OCI-M2 (cell line): ENCODE measurements around the gene IFNA6.

Experiments
- DNase-seq: peaks from one replicate; lab custom pipeline; 2025; ENCODE audit not compliant: unreplicated experiment; lab: John Stamatoyannopoulos, UW

IFNA6 gene

GRCh38 chr9:21331676-21332402 lies 18.8 kb downstream of the IFNA6 start:
- no peak for DNase-seq

- DNase-seq, result peak; percentile 16
These were observed 24.1 kb downstream of the IFNA6 start for GRCh38 chr9:21326526-21327139.

DNA sequence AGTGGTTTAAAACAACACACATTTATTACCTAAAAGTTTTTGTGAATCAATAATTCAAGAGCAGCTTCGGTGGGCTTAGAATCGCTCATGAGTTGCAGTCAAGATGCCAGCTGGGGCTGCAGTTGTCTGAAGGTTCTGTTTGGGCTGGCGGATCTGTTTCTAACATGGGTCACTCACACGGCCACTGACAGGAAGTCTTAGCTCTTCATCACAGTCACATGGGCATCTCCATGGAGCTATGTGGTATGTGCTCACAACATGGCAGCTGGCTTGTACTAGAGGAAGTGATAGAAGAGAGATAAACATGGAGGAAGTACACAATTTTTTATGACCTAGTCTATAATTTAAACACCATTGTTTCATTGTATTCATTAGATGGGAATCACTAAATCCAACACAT lies 26.6 kb downstream of the IFNA6 start:
- no peak for DNase-seq

DNA sequence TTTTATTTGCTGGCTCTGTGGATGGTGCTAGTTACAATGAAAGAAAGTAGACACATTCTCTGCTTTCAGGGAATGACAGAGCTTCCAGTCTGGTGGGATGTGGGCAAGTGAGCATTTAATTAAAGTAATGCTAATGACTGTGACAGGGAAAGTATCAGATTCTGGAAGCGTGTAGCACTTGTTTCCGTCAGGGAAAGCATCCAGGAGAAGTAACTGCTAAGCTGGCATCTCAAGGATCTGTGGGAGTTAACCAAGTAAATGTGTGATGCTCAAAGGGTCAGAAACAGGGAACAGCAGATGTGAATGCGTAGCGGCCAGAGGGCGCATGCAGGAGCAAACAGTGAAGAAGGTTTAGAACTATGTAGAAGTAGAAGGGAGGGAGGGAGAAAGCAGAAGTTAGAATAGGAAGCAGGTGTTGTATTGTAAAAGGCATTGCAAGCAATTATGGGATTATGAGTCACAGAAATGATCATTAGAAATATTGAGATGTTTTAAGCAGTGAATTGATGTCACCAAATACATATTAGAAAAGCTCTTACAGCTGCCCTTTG lies 27.7 kb downstream of the IFNA6 start:
- DNase-seq, result no peak

DNA sequence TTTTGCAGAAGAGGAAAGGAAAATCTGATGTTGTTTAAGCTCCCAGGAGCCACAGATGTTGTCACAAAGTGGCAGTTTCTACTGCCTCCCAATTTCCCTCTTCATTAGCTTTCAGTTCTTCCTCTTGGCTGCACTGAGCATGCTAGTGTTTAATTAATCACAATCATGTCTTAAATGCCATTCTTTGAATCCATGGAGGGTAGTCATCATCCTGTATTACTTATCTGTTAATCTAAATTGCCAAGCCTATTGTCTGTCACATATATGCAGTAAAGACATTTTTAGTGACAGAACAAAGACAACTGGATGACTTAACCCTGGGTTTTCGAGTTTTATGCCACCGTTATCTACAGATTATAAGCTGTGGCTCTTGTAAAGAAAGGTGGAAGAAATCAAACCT lies 30.2 kb downstream of the IFNA6 start:
- DNase-seq, result no peak

GRCh38 chr9:21317956-21318923 lies 32.4 kb downstream of the IFNA6 start:
- no peak for DNase-seq

GRCh38 chr9:21316860-21317259 lies 33.8 kb downstream of the IFNA6 start:
- DNase-seq, result no peak

DNA sequence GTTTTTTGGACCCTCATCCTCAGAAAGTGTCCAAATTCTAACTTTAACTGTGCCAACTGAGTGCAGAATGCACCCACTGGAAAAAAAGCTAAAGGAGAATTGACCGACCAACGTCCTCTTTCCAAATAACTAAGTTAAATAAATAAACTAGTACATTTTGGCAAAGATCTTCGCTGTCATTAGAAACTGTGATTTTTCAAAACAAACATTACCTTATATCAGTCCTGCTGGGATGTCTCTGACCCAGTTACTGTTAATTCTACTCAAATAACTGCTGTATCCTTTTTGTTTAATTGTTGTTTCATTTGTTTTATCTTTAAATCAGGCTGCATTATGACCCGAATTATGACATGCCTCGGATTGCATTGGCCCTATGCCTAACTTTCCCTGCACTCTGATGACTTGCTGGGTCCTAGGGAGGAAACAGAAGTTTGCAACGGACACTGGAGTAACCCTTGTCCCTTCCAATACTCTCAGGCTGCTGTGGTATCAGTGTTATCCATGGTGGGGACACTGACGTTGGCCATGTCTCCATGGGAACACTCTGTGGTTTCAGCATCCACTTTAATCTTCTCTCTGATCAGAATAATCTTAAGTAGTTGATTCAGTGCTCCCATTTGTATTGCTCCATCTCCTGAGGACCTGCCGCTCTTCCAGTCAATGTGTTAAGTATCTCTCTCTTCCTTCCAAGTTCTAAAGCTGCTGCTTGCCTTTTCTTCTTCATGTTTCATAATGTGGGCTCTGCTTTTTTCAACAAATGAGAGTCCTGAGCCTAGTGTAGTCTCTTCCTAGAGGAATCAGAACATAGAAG lies 34.5 kb downstream of the IFNA6 start:
- DNase-seq, result no peak

- DNase-seq, result no peak
These were observed 36.5 kb downstream of the IFNA6 start for GRCh38 chr9:21314152-21314551.

GRCh38 chr9:21311889-21312288 lies 38.8 kb downstream of the IFNA6 start:
- DNase-seq, result no peak

DNA sequence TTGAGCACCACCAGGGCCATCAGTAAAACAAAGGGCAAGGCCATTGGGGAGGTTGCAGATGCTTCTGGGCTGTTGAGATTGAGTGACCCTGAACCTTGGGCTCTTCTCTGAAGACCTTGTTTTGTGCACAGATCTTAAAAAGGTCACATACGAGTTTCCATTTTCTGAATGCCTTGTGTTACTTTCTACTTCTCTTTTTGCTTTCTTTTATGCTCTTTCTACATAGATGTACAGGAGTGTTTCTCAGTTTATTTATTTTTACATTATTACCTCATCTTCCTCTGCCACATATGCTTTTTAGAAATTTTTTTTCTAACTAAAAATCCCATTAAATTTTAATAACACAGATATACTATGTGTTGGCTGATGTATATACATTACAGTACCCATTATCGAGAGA lies 45.5 kb downstream of the IFNA6 start, which contains the start of gene IFNA5:
IFNA5 (minus strand) TSS at position 101 of the 400 bp plus-strand sequence; CDS start at position 44, 57 bp downstream.
- DNase-seq, result no peak
